HL-60 (cell line): ENCODE measurements around the gene ATP8A1.

Experiments
- DNase-seq, 2 experiments: peaks; one replicate each; pipeline ENCODE4 v3.0.0-alpha.2; 2010 to 2020; ENCODE audit warnings: low read depth in 1 of 2, low spot score in 1 of 2
- H3K27ac ChIP-seq: fragments of 250-450 bp; sonication (Bioruptor Pico); replicated peaks from 2 replicates; pipeline ENCODE4 v1.5.1; 2020; ENCODE audit warnings: mild to moderate bottlenecking, moderate library complexity
- H3K27me3 ChIP-seq: fragments of 250-450 bp; sonication (Bioruptor Pico); 2 replicates; pipeline ENCODE4 v1.5.1; 2021; ENCODE audit warnings: mild to moderate bottlenecking, moderate library complexity; ENCODE audit not compliant: insufficient read depth, poor library complexity, severe bottlenecking
- H3K4me3 ChIP-seq: replicated peaks from 2 replicates; pipeline ENCODE4 v1.5.1; 2011; ENCODE audit warnings: mild to moderate bottlenecking, control low read depth, low read length; ENCODE audit not compliant: insufficient read depth
- CTCF ChIP-seq: IDR thresholded peaks from one replicate; pipeline ENCODE4 v1.5.1; 2011; ENCODE audit warnings: low read length, control low read depth, inconsistent platforms; ENCODE audit not compliant: insufficient read depth
- GABPA ChIP-seq: IDR thresholded peaks from 2 replicates; pipeline ENCODE4 v1.6.1; 2012; ENCODE audit warnings: low read depth
- POLR2AphosphoS5 ChIP-seq: IDR thresholded peaks from 2 replicates; pipeline ENCODE4 v1.6.1; 2012; ENCODE audit warnings: low read depth
- REST ChIP-seq: IDR thresholded peaks from 2 replicates; pipeline ENCODE4 v1.6.1; 2012; ENCODE audit warnings: low read depth; ENCODE audit not compliant: insufficient replicate concordance
- SPI1 ChIP-seq: IDR thresholded peaks from 2 replicates; pipeline ENCODE4 v1.6.1; 2012; ENCODE audit warnings: low read depth, mild to moderate bottlenecking, borderline replicate concordance

ATP8A1 gene

GRCh38 chr4:42417550-42417949 is 239.4 kb downstream of the ATP8A1 start:
- H3K4me3 ChIP-seq: no peak overlapping the region
- TF ChIP-seq CTCF (no peak), REST (no peak), SPI1 (no peak), GABPA (no peak), POLR2AphosphoS5 (no peak)
- no peak overlapping the region for H3K27ac ChIP-seq
- H3K27me3 ChIP-seq: no peaks in the 10 kb centered on the region
- DNase-seq: no peak

GRCh38 chr4:42416017-42416416 is 240.9 kb downstream of the ATP8A1 start:
- no peaks in the 10 kb centered on the region for H3K27me3 ChIP-seq
- no peak overlapping the region for H3K27ac ChIP-seq
- TF ChIP-seq SPI1 (no peak), REST (no peak), POLR2AphosphoS5 (no peak), CTCF (no peak), GABPA (no peak)
- no peak for DNase-seq
- H3K4me3 ChIP-seq: no peak overlapping the region

GRCh38 chr4:42415281-42415680 is 241.6 kb downstream of the ATP8A1 start:
- Histone ChIP-seq H3K27ac (no peak overlapping the region), H3K4me3 (no peak overlapping the region), H3K27me3 (no peaks in the 10 kb centered on the region)
- TF ChIP-seq GABPA (no peak), CTCF (no peak), POLR2AphosphoS5 (no peak), SPI1 (no peak), REST (no peak)
- no peak for DNase-seq
